Measurements from ENCODE around the gene TANGO6. TPM values are rescaled to one million over a fixed set of nuclear protein-coding genes. Genes with fewer than 3 reads are reported as not detected.
A peak's percentile ranks its signal among the peaks of the same experiment; 100 is the strongest.

Gene TANGO6
- total and polyA plus RNA-seq, 3 experiments from 2014 or later = 19.5 to 30.3 (median 28.9) TPM

DNA sequence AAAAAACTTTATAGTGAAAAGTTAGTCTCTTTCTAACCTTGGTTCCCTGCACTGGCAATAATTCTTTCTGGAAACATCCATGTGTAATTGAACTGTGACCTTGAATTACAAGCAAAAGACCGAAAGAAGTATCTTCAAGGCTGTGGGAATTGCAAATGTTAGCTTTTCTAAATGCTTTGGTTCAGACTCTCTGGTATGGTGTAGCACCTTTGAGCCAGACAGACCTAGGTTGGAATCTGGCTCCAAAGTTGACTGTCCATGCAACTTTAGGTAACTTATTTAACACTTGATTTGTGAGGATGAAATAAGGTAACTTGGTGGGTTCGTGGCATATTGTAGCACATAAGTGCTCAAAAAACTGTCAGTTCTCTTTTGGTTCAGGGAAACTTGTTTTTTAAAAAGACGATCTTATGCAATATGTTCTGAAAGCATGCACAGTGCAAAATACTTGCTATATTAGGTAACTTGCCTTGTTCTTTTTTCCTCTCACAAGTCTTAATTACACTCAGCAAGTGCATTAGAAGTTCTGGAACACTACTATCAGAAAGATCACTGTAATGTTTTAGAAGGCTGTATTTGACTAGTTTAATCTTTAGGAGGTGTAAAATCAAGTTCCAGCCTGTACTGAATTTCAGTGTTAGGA lies 46.3 kb downstream of the TANGO6 start:
- Histone ChIP-seq H3K27ac (ENCODE audit: low read depth, low read length) (no peak overlapping the region), H3K27me3 (ENCODE audit: insufficient read depth, low read length, poor library complexity, severe bottlenecking) (no peaks in the 10 kb centered on the region), H3K36me3 (ENCODE audit: insufficient read depth, low read length) (no peaks in the 10 kb centered on the region), H3K4me1 (ENCODE audit: insufficient read depth, low read length) (no peaks in the 10 kb centered on the region), H3K4me3 (ENCODE audit: low read length) (no peak overlapping the region), H3K9me3 (ENCODE audit: low read length) (no peaks in the 10 kb centered on the region)
- Mint-ChIP-seq H3K27me3 (no peaks in the 10 kb centered on the region), H3K4me1 (peaks cover 2 to 4% (median 3%) of the 10 kb centered on the region in 3 donors), H3K36me3 (peaks cover 4 to 51% (median 6%) of the 10 kb centered on the region in 3 donors), H3K4me3 (no peak overlapping the region), H3K27ac (no peak overlapping the region), H3K9me3 (no peaks in the 10 kb centered on the region)
- no peak for DNase-seq
- CTCF ChIA-PET = no interaction called here
- POLR2A ChIA-PET = no interaction called here

DNA sequence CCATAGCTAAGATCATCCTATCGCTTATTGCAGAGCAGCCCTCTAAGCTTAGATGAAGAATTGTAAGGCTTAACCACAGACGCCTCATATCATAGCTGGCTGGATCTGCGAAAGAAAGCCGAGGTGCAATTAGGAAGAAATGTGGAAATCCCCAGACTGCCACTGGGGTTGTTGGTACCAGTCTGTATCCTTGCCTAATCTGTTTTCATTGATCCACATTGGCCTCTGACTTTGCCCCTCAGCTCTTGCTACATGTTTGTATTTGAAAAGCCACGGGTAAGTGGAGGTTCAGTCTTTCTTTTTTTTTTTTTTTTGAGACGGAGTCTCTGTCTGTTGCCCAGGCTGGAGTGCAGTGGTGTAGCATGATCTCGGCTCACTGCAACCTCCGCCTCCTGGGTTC lies 48.9 kb downstream of the TANGO6 start:
- Histone ChIP-seq H3K9me3 (ENCODE audit: low read length) (no peaks in the 10 kb centered on the region), H3K4me3 (ENCODE audit: low read length) (no peak overlapping the region), H3K27me3 (ENCODE audit: insufficient read depth, low read length, poor library complexity, severe bottlenecking) (no peaks in the 10 kb centered on the region), H3K36me3 (ENCODE audit: insufficient read depth, low read length) (no peaks in the 10 kb centered on the region), H3K4me1 (ENCODE audit: insufficient read depth, low read length) (no peaks in the 10 kb centered on the region), H3K27ac (ENCODE audit: low read depth, low read length) (no peak overlapping the region)
- DNase-seq = no peak
- no peaks in the 10 kb centered on the region for H3K9me3 Mint-ChIP-seq
- POLR2A ChIA-PET = no interaction called here
- H3K4me1 Mint-ChIP-seq = peaks cover 2 to 4% (median 3%) of the 10 kb centered on the region in 3 donors
- no peaks in the 10 kb centered on the region for H3K27me3 Mint-ChIP-seq
- CTCF ChIA-PET = interaction anchor here (0.6 kb wide), 1 partner anchor 394 kb away, joined by 3 read pairs; no protein-coding TSS in a partner anchor
- H3K4me3 Mint-ChIP-seq = no peak overlapping the region
- H3K27ac Mint-ChIP-seq = no peak overlapping the region
- H3K36me3 Mint-ChIP-seq = peaks cover 2 to 42% (median 4%) of the 10 kb centered on the region in 3 donors

DNA sequence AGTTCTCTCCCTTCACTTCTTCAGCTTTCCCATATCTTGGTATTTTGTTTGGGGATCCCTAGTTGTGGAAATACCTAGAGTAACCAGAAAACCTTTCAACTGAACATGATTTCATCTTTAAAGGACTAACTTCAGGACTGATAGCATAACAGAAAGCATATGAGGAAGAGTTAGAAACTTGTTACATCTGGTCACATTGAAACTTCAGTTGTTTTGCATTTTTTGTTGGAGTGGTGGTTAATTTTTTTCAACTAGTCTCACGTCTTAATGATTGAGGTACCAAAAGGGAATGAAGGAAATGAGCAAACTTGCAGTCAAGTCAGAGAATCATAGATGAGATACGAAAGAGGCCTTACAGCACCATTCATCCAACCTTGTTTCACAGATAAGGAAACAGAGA lies 49.6 kb downstream of the TANGO6 start:
- Mint-ChIP-seq H3K4me3 (no peak overlapping the region), H3K27ac (peak overlapping the region in 1 of 8 donors; percentile 88), H3K27me3 (no peaks in the 10 kb centered on the region), H3K36me3 (peaks cover 2 to 41% (median 4%) of the 10 kb centered on the region in 3 donors), H3K4me1 (peaks cover 2 to 4% (median 3%) of the 10 kb centered on the region in 3 donors), H3K9me3 (no peaks in the 10 kb centered on the region)
- ChIA-PET CTCF (no interaction called here), POLR2A (no interaction called here)
- H3K27ac ChIP-seq (ENCODE audit: low read depth, low read length) = no peak overlapping the region
- H3K4me1 ChIP-seq (ENCODE audit: insufficient read depth, low read length) = no peaks in the 10 kb centered on the region
- no peaks in the 10 kb centered on the region for H3K9me3 ChIP-seq (ENCODE audit: low read length)
- DNase-seq = no peak
- H3K27me3 ChIP-seq (ENCODE audit: insufficient read depth, low read length, poor library complexity, severe bottlenecking) = no peaks in the 10 kb centered on the region
- no peak overlapping the region for H3K4me3 ChIP-seq (ENCODE audit: low read length)
- no peaks in the 10 kb centered on the region for H3K36me3 ChIP-seq (ENCODE audit: insufficient read depth, low read length)

DNA sequence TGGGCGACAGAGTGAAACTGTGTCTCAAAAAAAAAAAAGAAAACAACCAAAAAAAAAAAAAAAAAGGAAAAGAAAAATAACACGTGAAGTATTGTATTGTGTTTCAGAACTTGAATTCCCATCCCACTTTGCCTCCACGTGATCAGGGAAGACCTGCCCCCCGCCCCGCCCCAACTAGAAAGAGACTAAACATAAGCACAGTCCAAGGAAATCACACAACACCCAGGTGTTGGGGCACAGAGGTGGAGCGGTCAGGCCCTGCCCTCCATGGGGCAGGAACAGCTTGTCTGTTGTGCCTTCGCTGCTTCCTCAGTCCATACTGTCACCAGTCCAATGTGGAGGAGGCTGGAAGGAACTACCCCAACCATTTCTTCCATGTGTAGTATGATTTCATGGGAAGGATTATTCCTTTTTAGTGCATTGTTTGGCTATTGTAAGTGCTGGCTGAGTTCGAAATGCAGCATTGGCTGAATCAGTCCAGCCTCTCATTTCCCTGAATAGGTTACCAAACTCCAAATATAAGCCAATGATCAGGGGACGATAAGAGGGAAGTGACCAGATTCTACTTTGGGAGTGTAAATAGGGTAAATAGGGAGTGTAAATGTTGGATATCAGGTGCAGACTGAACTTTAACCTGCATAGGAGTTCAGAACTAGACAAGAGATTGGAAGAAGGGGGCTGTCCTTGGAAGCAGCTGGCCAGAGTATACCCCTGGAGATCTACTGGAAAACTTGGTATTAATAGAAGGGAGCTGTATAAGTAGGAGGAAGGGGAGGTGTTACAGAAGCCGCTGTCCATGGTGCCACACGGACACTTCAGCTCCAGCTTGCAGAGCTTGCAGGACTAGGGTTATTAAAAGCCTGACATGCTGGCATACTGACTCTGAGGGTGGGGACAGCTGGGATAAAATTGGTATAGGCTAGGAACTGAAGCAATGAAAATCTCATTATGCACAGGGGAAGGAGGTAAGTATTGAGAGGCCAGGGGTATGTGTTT lies 50.7 kb downstream of the TANGO6 start:
- H3K36me3 ChIP-seq (ENCODE audit: insufficient read depth, low read length) = no peaks in the 10 kb centered on the region
- CTCF ChIA-PET = no interaction called here
- Mint-ChIP-seq H3K9me3 (no peaks in the 10 kb centered on the region), H3K4me3 (peak overlapping the region in 1 of 7 donors; percentile 23), H3K27ac (no peak overlapping the region), H3K27me3 (no peaks in the 10 kb centered on the region), H3K4me1 (peaks cover 2 to 4% (median 3%) of the 10 kb centered on the region in 3 donors), H3K36me3 (peaks cover 2 to 40% (median 4%) of the 10 kb centered on the region in 3 donors)
- no peak for DNase-seq
- no peaks in the 10 kb centered on the region for H3K9me3 ChIP-seq (ENCODE audit: low read length)
- H3K27me3 ChIP-seq (ENCODE audit: insufficient read depth, low read length, poor library complexity, severe bottlenecking) = no peaks in the 10 kb centered on the region
- POLR2A ChIA-PET = no interaction called here
- H3K27ac ChIP-seq (ENCODE audit: low read depth, low read length) = no peak overlapping the region
- H3K4me1 ChIP-seq (ENCODE audit: insufficient read depth, low read length) = no peaks in the 10 kb centered on the region
- H3K4me3 ChIP-seq (ENCODE audit: low read length) = no peak overlapping the region

DNA sequence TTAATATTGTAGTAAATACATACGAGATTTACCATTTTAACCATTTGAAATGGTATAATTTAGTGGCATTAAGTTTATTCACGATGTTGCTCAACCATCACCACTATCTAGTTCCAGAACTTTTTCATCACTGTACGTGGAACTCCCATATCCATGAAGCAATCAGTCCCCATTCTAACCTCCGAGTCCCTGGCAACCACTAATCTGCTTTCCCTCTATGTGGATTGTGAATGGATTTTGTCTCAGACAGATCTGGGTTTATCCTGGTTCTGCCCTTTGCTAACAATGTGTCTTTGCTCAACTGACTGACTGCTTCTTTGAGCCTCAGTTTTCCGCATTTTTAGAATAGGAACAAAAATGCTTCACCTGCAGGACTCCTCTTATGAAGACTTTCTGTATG lies 51.4 kb downstream of the TANGO6 start:
- Histone ChIP-seq H3K36me3 (ENCODE audit: insufficient read depth, low read length) (no peaks in the 10 kb centered on the region), H3K4me3 (ENCODE audit: low read length) (no peak overlapping the region), H3K27me3 (ENCODE audit: insufficient read depth, low read length, poor library complexity, severe bottlenecking) (no peaks in the 10 kb centered on the region), H3K27ac (ENCODE audit: low read depth, low read length) (no peak overlapping the region), H3K4me1 (ENCODE audit: insufficient read depth, low read length) (no peaks in the 10 kb centered on the region), H3K9me3 (ENCODE audit: low read length) (no peaks in the 10 kb centered on the region)
- Mint-ChIP-seq H3K4me3 (no peak overlapping the region), H3K9me3 (no peaks in the 10 kb centered on the region), H3K36me3 (peaks cover 2 to 40% (median 4%) of the 10 kb centered on the region in 3 donors), H3K4me1 (peaks cover 2 to 4% (median 3%) of the 10 kb centered on the region in 3 donors), H3K27me3 (no peaks in the 10 kb centered on the region), H3K27ac (no peak overlapping the region)
- no peak for DNase-seq
- ChIA-PET POLR2A (no interaction called here), CTCF (no interaction called here)

DNA sequence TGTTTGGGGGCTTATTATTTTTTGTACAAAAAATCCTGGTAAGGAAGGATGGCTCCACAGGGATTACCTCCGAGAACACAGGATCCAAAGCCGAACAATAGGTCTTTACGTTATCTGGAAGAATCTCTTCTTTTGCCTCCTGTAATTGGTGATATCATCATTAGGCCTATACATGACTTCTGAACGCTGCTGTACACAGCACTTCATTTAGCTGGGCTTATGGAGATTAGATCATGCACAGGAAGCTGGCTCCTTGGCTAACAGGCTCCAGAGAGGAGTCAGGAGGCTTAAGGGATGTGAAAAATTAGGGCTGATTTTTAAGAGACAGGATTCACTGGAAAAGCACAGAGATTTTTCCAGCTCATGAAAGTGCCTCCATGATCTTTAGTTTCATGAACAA lies 54.7 kb downstream of the TANGO6 start:
- no peaks in the 10 kb centered on the region for H3K4me1 ChIP-seq (ENCODE audit: insufficient read depth, low read length)
- H3K27me3 ChIP-seq (ENCODE audit: insufficient read depth, low read length, poor library complexity, severe bottlenecking) = no peaks in the 10 kb centered on the region
- peaks cover under 1 to 57% (median 14%) of the 10 kb centered on the region in 3 donors for H3K36me3 Mint-ChIP-seq
- no peak for DNase-seq
- no peaks in the 10 kb centered on the region for H3K9me3 Mint-ChIP-seq
- no peak overlapping the region for H3K4me3 ChIP-seq (ENCODE audit: low read length)
- no peaks in the 10 kb centered on the region for H3K27me3 Mint-ChIP-seq
- H3K4me1 Mint-ChIP-seq = no peaks in the 10 kb centered on the region
- H3K27ac ChIP-seq (ENCODE audit: low read depth, low read length) = no peak overlapping the region
- peaks cover 7% of the 10 kb centered on the region for H3K36me3 ChIP-seq (ENCODE audit: insufficient read depth, low read length)
- CTCF ChIA-PET = interaction anchor here (1.0 kb wide), 1 partner anchor 11 kb away, joined by 3 read pairs; no protein-coding TSS in a partner anchor
- no peak overlapping the region for H3K4me3 Mint-ChIP-seq
- H3K9me3 ChIP-seq (ENCODE audit: low read length) = no peaks in the 10 kb centered on the region
- H3K27ac Mint-ChIP-seq = no peak overlapping the region
- POLR2A ChIA-PET = no interaction called here

DNA sequence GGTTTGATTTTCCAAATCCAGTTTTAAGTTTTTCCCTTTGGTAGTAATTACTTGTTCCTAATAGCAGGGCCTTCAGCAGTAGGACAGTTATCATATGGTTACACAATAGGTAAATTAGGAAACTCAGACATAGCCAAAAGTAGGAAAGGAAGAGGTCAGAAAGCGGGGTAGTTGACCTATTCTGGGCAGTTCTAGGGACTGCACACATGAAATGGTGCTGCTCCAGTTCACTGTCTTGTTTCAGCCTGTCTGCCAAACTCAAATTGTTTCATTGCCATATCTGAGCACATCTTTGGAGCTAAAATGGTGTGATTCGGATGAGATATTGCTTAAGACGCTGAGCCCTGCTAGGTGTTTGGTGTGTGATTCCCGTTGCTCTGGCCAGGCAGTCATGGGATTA lies 56.7 kb downstream of the TANGO6 start:
- ChIA-PET CTCF (no interaction called here), POLR2A (no interaction called here)
- Histone ChIP-seq H3K9me3 (ENCODE audit: low read length) (no peaks in the 10 kb centered on the region), H3K4me3 (ENCODE audit: low read length) (no peak overlapping the region), H3K27ac (ENCODE audit: low read depth, low read length) (no peak overlapping the region), H3K27me3 (ENCODE audit: insufficient read depth, low read length, poor library complexity, severe bottlenecking) (no peaks in the 10 kb centered on the region), H3K36me3 (ENCODE audit: insufficient read depth, low read length) (peaks cover 7% of the 10 kb centered on the region), H3K4me1 (ENCODE audit: insufficient read depth, low read length) (no peaks in the 10 kb centered on the region)
- Mint-ChIP-seq H3K27me3 (no peaks in the 10 kb centered on the region), H3K9me3 (no peaks in the 10 kb centered on the region), H3K27ac (no peak overlapping the region), H3K4me1 (no peaks in the 10 kb centered on the region), H3K4me3 (no peak overlapping the region), H3K36me3 (peaks cover 0 to 55% (median 15%) of the 10 kb centered on the region in 3 donors)
- no peak for DNase-seq
